Type B pancreatic cell (in vitro differentiated cells): ENCODE results near the gene TNFAIP8L2. TPM values are rescaled to one million over a fixed set of nuclear protein-coding genes. Genes with fewer than 3 reads are reported as not detected.

Source experiments
- DNase-seq: peaks from one replicate; pipeline ENCODE4 v3.0.0; 2021; ENCODE audit warnings: mixed read lengths; ENCODE audit not compliant: unreplicated experiment; ENCODE audit errors: extremely low spot score
- H3K27ac Mint-ChIP-seq: 2 replicates; pipeline ENCODE4 v1.8.0; 2021; ENCODE audit warnings: mild to moderate bottlenecking, mixed read lengths
- H3K27me3 Mint-ChIP-seq: 2 replicates; pipeline ENCODE4 v1.8.0; 2021; ENCODE audit warnings: mixed read lengths
- H3K36me3 Mint-ChIP-seq: 2 replicates; pipeline ENCODE4 v1.8.0; 2021; ENCODE audit warnings: mixed read lengths
- H3K4me1 Mint-ChIP-seq: one replicate; pipeline ENCODE4 v1.8.0; 2021; ENCODE audit warnings: mixed read lengths; ENCODE audit not compliant: unreplicated experiment
- H3K4me3 Mint-ChIP-seq: 2 replicates; pipeline ENCODE4 v1.8.0; 2021; ENCODE audit warnings: mild to moderate bottlenecking, mixed read lengths
- H3K9me3 Mint-ChIP-seq: 2 replicates; pipeline ENCODE4 v1.8.0; 2021; ENCODE audit warnings: mixed read lengths
- total RNA-seq: library from RNA; stranded (reverse); gene quantifications from 2 replicates; pipeline ENCODE4 v1.2.1, GENCODE V29; 2021; ENCODE audit warnings: low replicate concordance
- TF ChIP-seq, protein P1 (sequence below): fragments of 200-600 bp; sonication (generic); conservative IDR thresholded peaks from 2 replicates; pipeline ENCODE4 v1.5.0; 2021; ENCODE audit warnings: antibody characterized with exemption, mild to moderate bottlenecking

The TNFAIP8L2 gene
- total RNA-seq, 1 donor from 2014 or later: not detected

DNA sequence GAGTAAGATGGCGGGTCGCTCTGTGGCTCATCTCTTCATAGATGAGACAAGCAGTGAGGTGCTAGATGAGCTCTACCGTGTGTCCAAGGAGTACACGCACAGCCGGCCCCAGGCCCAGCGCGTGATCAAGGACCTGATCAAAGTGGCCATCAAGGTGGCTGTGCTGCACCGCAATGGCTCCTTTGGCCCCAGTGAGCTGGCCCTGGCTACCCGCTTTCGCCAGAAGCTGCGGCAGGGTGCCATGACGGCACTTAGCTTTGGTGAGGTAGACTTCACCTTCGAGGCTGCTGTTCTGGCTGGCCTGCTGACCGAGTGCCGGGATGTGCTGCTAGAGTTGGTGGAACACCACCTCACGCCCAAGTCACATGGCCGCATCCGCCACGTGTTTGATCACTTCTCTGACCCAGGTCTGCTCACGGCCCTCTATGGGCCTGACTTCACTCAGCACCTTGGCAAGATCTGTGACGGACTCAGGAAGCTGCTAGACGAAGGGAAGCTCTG, 2.4 kb downstream of the TNFAIP8L2 start:
- H3K36me3 Mint-ChIP-seq: peaks cover 14% of the 10 kb centered on the region
- H3K27ac Mint-ChIP-seq: no peak overlapping the region
- no peaks in the 10 kb centered on the region for H3K27me3 Mint-ChIP-seq
- TF ChIP-seq, protein P1, sequence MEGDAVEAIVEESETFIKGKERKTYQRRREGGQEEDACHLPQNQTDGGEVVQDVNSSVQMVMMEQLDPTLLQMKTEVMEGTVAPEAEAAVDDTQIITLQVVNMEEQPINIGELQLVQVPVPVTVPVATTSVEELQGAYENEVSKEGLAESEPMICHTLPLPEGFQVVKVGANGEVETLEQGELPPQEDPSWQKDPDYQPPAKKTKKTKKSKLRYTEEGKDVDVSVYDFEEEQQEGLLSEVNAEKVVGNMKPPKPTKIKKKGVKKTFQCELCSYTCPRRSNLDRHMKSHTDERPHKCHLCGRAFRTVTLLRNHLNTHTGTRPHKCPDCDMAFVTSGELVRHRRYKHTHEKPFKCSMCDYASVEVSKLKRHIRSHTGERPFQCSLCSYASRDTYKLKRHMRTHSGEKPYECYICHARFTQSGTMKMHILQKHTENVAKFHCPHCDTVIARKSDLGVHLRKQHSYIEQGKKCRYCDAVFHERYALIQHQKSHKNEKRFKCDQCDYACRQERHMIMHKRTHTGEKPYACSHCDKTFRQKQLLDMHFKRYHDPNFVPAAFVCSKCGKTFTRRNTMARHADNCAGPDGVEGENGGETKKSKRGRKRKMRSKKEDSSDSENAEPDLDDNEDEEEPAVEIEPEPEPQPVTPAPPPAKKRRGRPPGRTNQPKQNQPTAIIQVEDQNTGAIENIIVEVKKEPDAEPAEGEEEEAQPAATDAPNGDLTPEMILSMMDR: no peak
- no peaks in the 10 kb centered on the region for H3K4me1 Mint-ChIP-seq
- no peak overlapping the region for H3K4me3 Mint-ChIP-seq
- H3K9me3 Mint-ChIP-seq: no peaks in the 10 kb centered on the region
- no peak for DNase-seq

DNA sequence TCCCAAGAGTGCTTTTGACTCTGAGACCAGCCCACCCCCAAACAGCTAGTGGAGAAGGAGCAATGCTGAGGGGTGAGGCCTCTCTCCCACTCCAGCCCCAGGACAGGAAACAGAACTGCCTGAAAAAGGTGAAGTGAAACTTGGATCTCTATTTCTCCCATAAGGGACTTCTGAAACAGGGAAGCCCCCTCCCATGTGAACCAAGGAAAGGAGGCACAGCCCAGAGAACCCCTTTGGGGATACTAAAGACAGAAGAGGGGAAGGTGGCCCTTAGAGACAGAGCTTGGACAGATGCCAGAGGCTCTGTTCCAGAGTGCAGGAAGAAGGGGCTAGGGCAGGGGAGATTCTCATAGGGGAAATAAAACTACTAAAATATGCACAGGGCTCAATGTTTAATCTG, 2.9 kb downstream of the TNFAIP8L2 start:
- TF ChIP-seq, protein P1: no peak
- H3K4me1 Mint-ChIP-seq: peaks cover 2% of the 10 kb centered on the region
- no peak overlapping the region for H3K4me3 Mint-ChIP-seq
- DNase-seq: no peak
- no peaks in the 10 kb centered on the region for H3K9me3 Mint-ChIP-seq
- H3K36me3 Mint-ChIP-seq: peaks cover 14% of the 10 kb centered on the region
- no peaks in the 10 kb centered on the region for H3K27me3 Mint-ChIP-seq
- no peak overlapping the region for H3K27ac Mint-ChIP-seq

DNA sequence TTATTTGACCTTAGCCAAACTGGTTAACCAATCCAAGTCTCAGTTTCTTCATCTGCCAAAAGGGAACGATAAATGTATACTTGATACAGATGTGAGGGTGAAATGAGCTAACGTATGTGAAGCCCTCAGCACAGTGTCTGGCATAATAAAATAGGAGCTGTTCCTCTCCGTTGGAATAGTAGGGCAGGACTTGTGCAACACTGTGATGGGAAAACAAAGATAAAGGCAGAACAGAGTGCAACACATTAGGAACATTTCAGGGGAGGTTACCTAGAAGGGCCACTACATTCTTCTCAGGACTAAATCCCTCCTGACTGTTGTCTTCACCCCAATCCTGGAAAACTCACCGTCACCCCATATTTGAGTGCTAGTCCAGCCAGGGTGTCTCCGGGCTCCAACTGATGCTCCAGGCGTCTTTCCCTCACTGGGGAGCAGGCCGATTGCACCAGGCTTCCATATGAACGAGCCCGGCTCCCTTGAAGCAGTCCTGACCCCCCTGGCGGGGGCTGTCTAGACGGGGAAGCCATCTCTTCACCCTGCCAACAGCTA, 8.4 kb downstream of the TNFAIP8L2 start:
- no peaks in the 10 kb centered on the region for H3K9me3 Mint-ChIP-seq
- H3K4me1 Mint-ChIP-seq: peaks cover 26% of the 10 kb centered on the region
- peak overlapping the region; percentile 97 for H3K4me3 Mint-ChIP-seq
- TF ChIP-seq, protein P1: no peak
- H3K27me3 Mint-ChIP-seq: peaks cover 4% of the 10 kb centered on the region
- H3K36me3 Mint-ChIP-seq: peaks cover 17% of the 10 kb centered on the region
- peak overlapping the region; percentile 98 for H3K27ac Mint-ChIP-seq
- DNase-seq: no peak

- H3K36me3 Mint-ChIP-seq: peaks cover 17% of the 10 kb centered on the region
- peaks cover 26% of the 10 kb centered on the region for H3K4me1 Mint-ChIP-seq
- peak overlapping the region; percentile 97 for H3K4me3 Mint-ChIP-seq
Observed at GRCh38 chr1:151165281-151165737, 8.9 kb downstream of the TNFAIP8L2 start.

DNA sequence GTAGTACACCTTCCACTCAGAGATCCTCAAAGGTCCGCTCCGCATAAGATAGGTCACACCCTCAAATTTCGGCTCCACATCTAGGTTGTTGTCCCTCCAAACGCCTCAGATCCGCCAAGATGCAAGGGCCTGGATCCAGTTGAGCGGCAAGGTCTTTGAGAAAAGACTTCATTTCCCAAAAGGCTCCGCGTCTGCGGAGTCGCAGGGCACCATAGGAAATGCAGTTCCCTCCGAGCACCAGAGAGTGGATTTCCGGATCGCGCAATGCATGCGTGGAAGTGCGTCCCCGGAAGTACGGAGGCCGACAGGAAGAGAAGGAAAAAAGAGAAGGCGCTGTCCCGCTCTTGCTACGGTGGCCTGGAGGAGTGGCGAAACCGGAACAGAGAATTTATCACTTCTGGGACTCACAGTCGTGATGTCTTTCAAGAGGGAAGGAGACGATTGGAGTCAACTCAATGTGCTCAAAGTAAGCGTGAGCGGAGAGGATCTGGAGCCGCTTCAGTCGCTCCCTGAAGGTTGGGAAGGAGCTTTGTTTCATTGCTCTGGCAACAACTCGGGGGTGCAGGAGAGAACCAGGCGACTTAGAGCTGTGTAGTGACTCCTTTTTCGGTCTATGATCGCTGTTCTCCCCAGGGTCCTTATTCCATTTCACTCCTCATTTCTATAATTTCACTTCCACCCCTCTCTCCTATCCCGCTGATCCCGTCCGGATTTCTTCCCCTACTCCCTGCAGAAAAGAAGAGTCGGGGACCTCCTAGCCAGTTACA, 9.5 kb downstream of the TNFAIP8L2 start, which contains the start of the genes LYSMD1 and SCNM1:
LYSMD1 (minus strand) TSS at position 165 of the 767 bp plus-strand sequence. CDS start 644 bp downstream, outside the sequence.
SCNM1 (plus strand) TSS at position 407 of the 767 bp plus-strand sequence; CDS start at position 416, 9 bp downstream.
- Mint-ChIP-seq H3K9me3 (no peaks in the 10 kb centered on the region), H3K4me3 (peak within 1 kb of the TSS; percentile 97), H3K27me3 (peaks cover 4% of the 10 kb centered on the region), H3K4me1 (peaks cover 26% of the 10 kb centered on the region), H3K27ac (peak within 1 kb of the TSS; percentile 98), H3K36me3 (peaks cover 18% of the 10 kb centered on the region)
- TF ChIP-seq, protein P1: peak; percentile 29
- DNase-seq: peak; percentile 95

More at GRCh38 chr1:151165281-151165737, 8.9 kb downstream of the TNFAIP8L2 start:
- TF ChIP-seq, protein P1: no peak
- peak overlapping the region; percentile 98 for H3K27ac Mint-ChIP-seq
- no peak for DNase-seq
- H3K9me3 Mint-ChIP-seq: no peaks in the 10 kb centered on the region
- H3K27me3 Mint-ChIP-seq: peaks cover 4% of the 10 kb centered on the region
